ENCODE measurements around the gene WNT3A.

The WNT3A gene

DNA sequence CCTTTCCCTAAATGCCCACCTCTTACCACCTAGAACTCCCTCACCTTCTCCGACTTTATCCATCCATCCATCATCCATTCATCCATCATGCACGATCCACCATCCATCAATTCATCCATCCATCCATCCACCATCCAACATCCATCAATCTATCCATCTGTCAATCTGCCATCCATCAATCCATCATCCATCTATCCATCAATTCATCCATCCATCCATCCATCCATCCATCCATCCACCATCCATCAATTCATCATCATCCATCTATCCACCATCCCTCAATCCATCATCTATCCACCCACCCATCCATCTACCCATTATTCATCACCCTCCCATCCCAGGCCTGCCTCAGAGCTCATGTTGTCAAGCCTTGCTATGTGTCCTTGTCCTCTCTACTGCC lies 34.5 kb downstream of the WNT3A start (continued):
- TF ChIP-seq, protein P1, sequence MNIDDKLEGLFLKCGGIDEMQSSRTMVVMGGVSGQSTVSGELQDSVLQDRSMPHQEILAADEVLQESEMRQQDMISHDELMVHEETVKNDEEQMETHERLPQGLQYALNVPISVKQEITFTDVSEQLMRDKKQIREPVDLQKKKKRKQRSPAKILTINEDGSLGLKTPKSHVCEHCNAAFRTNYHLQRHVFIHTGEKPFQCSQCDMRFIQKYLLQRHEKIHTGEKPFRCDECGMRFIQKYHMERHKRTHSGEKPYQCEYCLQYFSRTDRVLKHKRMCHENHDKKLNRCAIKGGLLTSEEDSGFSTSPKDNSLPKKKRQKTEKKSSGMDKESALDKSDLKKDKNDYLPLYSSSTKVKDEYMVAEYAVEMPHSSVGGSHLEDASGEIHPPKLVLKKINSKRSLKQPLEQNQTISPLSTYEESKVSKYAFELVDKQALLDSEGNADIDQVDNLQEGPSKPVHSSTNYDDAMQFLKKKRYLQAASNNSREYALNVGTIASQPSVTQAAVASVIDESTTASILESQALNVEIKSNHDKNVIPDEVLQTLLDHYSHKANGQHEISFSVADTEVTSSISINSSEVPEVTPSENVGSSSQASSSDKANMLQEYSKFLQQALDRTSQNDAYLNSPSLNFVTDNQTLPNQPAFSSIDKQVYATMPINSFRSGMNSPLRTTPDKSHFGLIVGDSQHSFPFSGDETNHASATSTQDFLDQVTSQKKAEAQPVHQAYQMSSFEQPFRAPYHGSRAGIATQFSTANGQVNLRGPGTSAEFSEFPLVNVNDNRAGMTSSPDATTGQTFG (tag by site-specific recombination; IDR thresholded peaks at IDR 0.05; ENCODE audit: borderline replicate concordance) = 0 out of 2 replicates have a peak, but pooled peaks have one; percentile 52
- TF ChIP-seq RBAK (tag by site-specific recombination; IDR thresholded peaks at IDR 0.05) (no peak), ZBTB17 (tag by site-specific recombination; IDR thresholded peaks at IDR 0.05) (peak; percentile 100)

DNA sequence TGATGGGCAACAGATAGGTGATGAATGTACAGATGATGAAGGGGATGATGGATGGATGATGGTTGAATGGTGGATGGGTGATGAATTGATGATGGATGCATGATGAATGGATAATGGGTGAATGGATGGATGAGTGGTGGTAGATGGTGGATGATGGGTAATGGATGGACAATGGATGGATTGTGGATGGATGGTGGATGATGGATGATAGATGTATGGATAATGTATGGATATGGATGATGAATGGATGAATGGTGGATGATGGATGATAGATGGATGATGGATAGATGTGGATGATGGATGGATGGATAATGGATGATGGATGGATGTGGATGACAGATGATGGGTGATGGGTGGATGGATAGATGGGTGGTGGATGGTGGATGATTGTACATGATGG lies 35.7 kb downstream of the WNT3A start:
- no peaks in the 10 kb centered on the region for H3K4me1 ChIP-seq (ENCODE audit: control insufficient read depth, insufficient read depth, low read length)
- POLR2A ChIA-PET = no interaction called here
- CTCF ChIA-PET = no interaction called here
- no peak overlapping the region for H3K4me3 ChIP-seq (ENCODE audit: low read depth, low read length)
- H3K27ac ChIP-seq (ENCODE audit: extremely low read depth, low read depth, low read length) = no peak overlapping the region
- no peaks in the 10 kb centered on the region for H3K9me3 ChIP-seq (ENCODE audit: control insufficient read depth, insufficient read depth, low read depth, low read length)
- H3K36me3 ChIP-seq (ENCODE audit: control insufficient read depth in 2 of 2, insufficient read depth in 1 of 2, low read length in 2 of 2) = no peaks in the 10 kb centered on the region
- no peak for TF ChIP-seq ZBTB1 (tag by site-specific recombination; IDR thresholded peaks at IDR 0.05)
- peak; percentile 29; the same call in 1 of the 2 replicates for TF ChIP-seq ZNF544 (tag by site-specific recombination; IDR thresholded peaks at IDR 0.05)
- 0 out of 2 replicates have a peak, but pooled peaks have one; percentile 68 for TF ChIP-seq ZNF571 (tag by site-specific recombination; IDR thresholded peaks at IDR 0.05)
- 0 out of 2 replicates have a peak, but pooled peaks have one; percentile 3 for TF ChIP-seq ZNF266 (tag by site-specific recombination; IDR thresholded peaks at IDR 0.05; ENCODE audit: low read depth)
- TF ChIP-seq ZNF521 (tag by site-specific recombination; IDR thresholded peaks at IDR 0.05) = peak; percentile 95
- 0 out of 2 replicates have a peak, but pooled peaks have one; percentile 30 for TF ChIP-seq SALL2 (tag by site-specific recombination; IDR thresholded peaks at IDR 0.05; ENCODE audit: borderline replicate concordance)
- no peak for TF ChIP-seq ZNF354C (tag by site-specific recombination; IDR thresholded peaks at IDR 0.05; ENCODE audit: borderline replicate concordance, low read depth)
- TF ChIP-seq ZNF776 (tag by site-specific recombination; IDR thresholded peaks at IDR 0.05; ENCODE audit: borderline replicate concordance) = 0 out of 2 replicates have a peak, but pooled peaks have one; percentile 30
- TF ChIP-seq, protein P2, sequence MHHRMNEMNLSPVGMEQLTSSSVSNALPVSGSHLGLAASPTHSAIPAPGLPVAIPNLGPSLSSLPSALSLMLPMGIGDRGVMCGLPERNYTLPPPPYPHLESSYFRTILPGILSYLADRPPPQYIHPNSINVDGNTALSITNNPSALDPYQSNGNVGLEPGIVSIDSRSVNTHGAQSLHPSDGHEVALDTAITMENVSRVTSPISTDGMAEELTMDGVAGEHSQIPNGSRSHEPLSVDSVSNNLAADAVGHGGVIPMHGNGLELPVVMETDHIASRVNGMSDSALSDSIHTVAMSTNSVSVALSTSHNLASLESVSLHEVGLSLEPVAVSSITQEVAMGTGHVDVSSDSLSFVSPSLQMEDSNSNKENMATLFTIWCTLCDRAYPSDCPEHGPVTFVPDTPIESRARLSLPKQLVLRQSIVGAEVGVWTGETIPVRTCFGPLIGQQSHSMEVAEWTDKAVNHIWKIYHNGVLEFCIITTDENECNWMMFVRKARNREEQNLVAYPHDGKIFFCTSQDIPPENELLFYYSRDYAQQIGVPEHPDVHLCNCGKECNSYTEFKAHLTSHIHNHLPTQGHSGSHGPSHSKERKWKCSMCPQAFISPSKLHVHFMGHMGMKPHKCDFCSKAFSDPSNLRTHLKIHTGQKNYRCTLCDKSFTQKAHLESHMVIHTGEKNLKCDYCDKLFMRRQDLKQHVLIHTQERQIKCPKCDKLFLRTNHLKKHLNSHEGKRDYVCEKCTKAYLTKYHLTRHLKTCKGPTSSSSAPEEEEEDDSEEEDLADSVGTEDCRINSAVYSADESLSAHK (tag by site-specific recombination; IDR thresholded peaks at IDR 0.05) = no peak
- TF ChIP-seq, protein P3, sequence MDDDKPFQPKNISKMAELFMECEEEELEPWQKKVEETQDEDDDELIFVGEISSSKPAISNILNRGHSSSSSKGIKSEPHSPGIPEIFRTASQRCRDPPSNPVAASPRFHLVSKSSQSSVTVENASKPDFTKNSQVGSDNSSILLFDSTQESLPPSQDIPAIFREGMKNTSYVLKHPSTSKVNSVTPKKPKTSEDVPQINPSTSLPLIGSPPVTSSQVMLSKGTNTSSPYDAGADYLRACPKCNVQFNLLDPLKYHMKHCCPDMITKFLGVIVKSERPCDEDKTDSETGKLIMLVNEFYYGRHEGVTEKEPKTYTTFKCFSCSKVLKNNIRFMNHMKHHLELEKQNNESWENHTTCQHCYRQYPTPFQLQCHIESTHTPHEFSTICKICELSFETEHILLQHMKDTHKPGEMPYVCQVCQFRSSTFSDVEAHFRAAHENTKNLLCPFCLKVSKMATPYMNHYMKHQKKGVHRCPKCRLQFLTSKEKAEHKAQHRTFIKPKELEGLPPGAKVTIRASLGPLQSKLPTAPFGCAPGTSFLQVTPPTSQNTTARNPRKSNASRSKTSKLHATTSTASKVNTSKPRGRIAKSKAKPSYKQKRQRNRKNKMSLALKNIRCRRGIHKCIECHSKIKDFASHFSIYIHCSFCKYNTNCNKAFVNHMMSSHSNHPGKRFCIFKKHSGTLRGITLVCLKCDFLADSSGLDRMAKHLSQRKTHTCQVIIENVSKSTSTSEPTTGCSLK (tag by site-specific recombination; IDR thresholded peaks at IDR 0.05) = no peak
- TF ChIP-seq, protein P4, sequence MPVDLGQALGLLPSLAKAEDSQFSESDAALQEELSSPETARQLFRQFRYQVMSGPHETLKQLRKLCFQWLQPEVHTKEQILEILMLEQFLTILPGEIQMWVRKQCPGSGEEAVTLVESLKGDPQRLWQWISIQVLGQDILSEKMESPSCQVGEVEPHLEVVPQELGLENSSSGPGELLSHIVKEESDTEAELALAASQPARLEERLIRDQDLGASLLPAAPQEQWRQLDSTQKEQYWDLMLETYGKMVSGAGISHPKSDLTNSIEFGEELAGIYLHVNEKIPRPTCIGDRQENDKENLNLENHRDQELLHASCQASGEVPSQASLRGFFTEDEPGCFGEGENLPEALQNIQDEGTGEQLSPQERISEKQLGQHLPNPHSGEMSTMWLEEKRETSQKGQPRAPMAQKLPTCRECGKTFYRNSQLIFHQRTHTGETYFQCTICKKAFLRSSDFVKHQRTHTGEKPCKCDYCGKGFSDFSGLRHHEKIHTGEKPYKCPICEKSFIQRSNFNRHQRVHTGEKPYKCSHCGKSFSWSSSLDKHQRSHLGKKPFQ (tag by site-specific recombination; IDR thresholded peaks at IDR 0.05) = no peak
- TF ChIP-seq, protein P5, sequence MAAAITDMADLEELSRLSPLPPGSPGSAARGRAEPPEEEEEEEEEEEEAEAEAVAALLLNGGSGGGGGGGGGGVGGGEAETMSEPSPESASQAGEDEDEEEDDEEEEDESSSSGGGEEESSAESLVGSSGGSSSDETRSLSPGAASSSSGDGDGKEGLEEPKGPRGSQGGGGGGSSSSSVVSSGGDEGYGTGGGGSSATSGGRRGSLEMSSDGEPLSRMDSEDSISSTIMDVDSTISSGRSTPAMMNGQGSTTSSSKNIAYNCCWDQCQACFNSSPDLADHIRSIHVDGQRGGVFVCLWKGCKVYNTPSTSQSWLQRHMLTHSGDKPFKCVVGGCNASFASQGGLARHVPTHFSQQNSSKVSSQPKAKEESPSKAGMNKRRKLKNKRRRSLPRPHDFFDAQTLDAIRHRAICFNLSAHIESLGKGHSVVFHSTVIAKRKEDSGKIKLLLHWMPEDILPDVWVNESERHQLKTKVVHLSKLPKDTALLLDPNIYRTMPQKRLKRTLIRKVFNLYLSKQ (tag by site-specific recombination; IDR thresholded peaks at IDR 0.05; ENCODE audit: borderline replicate concordance) = no peak
- peak; percentile 50; the same call in 1 of the 2 replicates for TF ChIP-seq ZNF23 (tag by site-specific recombination; IDR thresholded peaks at IDR 0.05; ENCODE audit: borderline replicate concordance)
- no peak for TF ChIP-seq MYNN (tag by site-specific recombination; IDR thresholded peaks at IDR 0.05; ENCODE audit: borderline replicate concordance)
- no peak for TF ChIP-seq BCL11B (tag by site-specific recombination; IDR thresholded peaks at IDR 0.05; ENCODE audit: low read depth)
- TF ChIP-seq ZNF155 (tag by site-specific recombination; IDR thresholded peaks at IDR 0.05) = no peak
- TF ChIP-seq ZNF660 (tag by site-specific recombination; IDR thresholded peaks at IDR 0.05) = no peak
- TF ChIP-seq ZNF473 (tag by site-specific recombination; IDR thresholded peaks at IDR 0.05) = peak; percentile 70
- no peak for TF ChIP-seq KLF1 (tag by site-specific recombination; IDR thresholded peaks at IDR 0.05)
- TF ChIP-seq HOXA7 (CRISPR knock-in tag; IDR thresholded peaks at IDR 0.05; ENCODE audit: borderline replicate concordance) = no peak
- TF ChIP-seq ZSCAN23 (tag by site-specific recombination; IDR thresholded peaks at IDR 0.05) = no peak
- no peak for TF ChIP-seq ZNF548 (tag by site-specific recombination; IDR thresholded peaks at IDR 0.05)
- no peak for TF ChIP-seq ZNF274 (IDR thresholded peaks at IDR 0.05; ENCODE audit: low read length)
- TF ChIP-seq ZNF274 (tag by site-specific recombination; IDR thresholded peaks at IDR 0.05; ENCODE audit: borderline replicate concordance) = peak; percentile 56; the same call in 1 of the 2 replicates
- peak; percentile 98 for TF ChIP-seq ZNF366 (tag by site-specific recombination; conservative IDR thresholded peaks at IDR 0.05)
